ENCODE data around the gene CHI3L1.

CHI3L1 gene

DNA sequence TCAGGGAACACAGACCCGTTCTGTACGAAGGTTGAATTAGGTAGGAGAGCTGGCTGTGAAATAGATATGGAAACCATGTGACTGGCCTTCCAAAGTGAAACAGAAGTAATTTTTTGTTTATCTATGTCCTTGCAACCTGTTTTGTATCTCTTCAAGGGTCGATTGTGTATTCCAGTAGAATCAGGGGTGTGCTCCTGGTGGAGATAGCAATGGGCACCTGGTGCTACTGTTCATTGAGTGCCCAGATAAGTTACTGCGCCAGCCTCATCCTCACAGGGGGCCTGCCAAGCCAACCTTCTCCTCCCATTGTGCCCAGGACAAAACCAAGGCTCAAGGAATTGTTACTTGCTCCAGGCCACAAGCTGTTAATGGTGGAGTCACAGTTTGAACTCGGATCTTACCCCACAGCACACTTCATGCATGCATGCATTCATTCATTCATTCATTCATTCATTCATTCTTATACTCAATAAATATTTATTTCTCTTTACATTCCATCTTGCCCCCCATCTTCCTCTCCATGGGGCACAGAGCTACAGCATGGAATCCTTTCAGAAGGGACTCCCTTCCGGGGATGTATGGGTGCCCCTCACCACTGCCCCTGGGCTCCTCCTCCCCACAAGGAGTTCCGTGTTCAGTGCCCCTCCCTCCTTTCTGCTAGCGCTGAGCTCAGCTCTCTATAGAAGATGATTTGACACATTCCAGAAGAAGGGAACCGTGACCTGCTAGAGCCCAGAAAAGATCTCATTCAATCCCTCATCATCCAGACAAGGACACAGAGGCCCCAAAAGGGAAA lies 34.9 kb downstream of the CHI3L1 start:
- no peak for DNase-seq (ENCODE audit: low read depth)

DNA sequence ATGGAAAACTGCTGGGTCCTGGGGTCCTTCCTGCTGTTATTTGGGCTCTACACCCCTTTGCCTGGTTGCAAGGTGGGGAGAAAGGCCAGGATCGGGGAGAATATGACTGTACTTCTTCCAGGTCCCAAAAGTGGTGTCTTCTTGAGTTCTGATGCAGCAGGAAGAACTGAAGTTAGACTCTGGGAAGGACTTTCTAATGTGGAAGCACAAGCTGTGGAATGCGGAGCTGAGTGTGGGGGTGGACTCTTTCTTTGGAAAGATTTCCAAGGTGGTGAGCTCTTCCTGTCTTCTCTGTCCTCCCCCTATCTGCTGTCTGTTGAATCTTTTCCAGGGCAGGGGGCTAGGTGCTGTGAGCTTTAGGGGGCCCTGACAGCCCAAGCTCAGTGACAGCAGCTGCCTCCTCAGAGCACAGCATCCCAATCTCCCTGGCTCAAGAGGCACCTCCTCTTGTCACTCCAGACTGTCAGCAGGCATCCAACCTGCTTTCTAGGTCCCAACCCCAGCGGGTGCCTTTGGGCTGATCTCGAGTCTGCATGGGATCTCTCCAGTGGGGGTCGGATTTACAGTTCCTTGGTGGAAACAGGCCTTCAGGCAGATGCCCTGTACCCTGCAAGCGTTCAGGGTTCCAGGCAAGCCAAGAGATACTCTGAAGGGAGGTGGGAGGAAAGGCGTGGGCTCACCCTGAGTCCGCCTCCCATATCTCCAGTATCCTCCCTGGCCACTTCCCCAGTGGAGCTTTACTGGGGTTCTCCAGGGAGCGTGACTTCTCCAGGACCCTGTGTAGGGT lies 35.8 kb downstream of the CHI3L1 start:
- no peak for DNase-seq (ENCODE audit: low read depth)

DNA sequence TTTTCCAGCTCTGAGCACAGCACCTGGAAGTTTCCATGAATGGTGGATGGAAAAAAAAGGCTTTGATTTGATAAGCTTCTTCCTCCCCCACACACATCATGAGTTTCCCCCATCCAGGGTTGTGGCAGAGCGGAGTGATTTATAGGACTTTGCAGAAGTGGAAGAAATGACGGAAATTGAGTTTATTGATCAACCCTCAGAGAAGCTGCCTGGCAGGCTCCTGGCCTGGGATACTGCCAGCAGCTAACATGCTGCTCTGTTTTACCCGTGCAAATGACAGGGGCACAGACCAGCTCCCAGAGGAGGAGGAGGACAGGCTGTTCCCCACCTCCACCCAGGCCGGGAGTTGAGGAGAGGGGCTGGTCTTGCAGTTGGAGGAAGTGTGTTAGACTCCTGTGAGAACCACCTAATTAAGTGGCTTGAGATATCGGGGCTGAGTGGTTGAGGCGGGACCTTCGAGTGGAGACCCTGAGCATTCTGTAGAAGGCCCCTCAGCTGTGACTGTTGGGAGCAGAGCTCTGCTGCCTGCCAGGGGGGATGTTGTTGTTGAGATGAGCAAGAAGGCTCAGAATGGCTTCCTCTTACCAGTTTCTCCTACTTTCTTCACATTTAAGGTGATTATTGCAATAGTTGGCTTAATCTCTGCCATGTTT lies 37.2 kb downstream of the CHI3L1 start:
- DNase-seq (ENCODE audit: low read depth), result no peak

DNA sequence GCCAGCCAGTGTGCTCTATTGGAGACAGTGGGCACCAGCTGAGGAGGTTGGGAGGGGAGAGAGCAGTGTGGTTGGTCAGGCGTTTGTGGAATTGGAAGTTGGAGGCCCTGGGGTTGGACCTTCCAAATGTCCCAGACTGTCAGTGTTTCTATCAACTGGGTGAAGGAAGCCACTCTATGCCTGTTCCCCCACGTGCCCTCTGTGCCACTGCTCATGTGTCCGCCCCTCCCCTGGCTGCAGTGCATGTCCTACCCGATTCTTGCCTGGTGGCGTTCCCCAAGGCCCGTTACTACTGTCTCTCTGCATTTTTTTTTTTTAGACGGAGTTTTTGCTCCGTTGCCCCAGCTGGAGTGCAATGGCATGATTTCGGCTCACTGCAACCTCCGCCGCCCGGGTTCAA lies 37.9 kb downstream of the CHI3L1 start:
- DNase-seq (ENCODE audit: low read depth), result no peak

DNA sequence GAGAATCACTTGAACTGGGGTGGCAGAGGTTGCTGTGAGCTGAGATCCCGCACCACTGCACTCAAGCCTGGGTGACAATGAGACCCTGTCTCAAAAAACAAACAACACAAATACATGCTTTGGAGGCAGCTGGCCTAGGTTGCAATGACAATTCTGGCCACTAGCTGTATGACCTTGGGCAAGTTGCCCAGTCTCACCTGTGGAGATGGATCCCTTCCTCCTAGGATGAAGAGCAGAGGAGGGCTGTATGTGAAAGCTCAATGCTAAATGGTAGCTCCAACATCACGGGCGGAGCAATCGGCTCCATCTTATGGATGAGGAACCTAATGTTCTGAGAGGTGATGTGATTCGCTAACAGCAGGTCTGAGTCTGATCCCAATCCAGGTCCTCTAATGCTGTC lies 38.4 kb downstream of the CHI3L1 start:
- no peak for DNase-seq (ENCODE audit: low read depth)

DNA sequence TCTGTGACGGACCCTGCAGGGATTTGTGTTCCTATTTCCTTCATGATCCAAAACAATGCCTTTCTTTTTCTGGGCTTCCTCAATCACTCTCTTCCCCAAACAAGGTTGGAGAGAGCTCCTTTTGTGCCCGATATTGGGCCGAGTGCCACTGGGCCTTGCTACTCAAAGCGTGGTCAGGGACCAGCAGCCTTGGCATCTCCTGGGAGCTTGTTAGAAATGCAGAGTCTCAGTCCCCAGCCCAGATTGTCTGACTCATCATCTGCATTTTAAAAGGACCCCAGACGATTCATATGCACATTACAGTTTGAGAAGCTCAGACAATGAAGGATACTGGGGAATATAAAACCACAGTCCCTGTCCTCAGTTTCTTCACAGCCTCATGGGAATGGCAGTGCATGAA lies 39.1 kb downstream of the CHI3L1 start:
- no peak for DNase-seq (ENCODE audit: low read depth)

DNA sequence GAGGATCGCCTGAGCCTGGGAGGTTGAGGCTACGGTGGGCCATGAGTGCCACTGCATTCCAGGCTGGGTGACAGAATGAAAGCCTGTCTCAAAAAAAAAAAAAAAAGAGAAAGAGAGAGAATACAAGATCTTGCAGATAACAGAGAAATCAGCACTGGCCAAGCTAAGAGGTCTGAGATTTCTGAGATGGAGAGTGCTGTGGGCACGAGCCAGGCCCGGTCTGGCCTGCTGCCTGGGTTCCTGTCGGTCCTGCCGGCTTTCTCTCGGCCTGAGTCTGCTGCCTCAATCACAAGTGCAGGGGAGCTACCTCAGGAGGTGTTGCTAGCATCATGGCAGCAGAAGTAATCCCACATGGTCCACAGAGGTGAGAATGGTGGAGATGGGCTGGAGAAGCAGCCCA lies 40.0 kb downstream of the CHI3L1 start:
- DNase-seq (ENCODE audit: low read depth), result no peak

DNA sequence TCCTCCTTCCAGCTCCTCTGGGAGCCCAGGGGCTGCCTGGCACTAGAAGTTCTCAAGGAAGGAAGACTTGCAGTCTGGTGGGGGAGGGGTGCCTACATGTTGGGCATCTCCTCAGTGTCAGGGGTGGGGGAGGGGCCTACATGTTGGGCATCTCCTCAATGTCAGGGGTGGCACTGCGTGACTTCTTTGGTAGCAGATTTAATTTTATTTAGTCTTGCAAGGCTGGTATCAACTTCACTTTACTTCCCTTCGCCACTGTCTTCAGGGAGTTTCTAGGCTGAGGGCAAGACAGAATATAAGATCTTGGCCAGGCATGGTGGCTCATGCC lies 40.5 kb downstream of the CHI3L1 start:
- DNase-seq (ENCODE audit: low read depth), result no peak

DNA sequence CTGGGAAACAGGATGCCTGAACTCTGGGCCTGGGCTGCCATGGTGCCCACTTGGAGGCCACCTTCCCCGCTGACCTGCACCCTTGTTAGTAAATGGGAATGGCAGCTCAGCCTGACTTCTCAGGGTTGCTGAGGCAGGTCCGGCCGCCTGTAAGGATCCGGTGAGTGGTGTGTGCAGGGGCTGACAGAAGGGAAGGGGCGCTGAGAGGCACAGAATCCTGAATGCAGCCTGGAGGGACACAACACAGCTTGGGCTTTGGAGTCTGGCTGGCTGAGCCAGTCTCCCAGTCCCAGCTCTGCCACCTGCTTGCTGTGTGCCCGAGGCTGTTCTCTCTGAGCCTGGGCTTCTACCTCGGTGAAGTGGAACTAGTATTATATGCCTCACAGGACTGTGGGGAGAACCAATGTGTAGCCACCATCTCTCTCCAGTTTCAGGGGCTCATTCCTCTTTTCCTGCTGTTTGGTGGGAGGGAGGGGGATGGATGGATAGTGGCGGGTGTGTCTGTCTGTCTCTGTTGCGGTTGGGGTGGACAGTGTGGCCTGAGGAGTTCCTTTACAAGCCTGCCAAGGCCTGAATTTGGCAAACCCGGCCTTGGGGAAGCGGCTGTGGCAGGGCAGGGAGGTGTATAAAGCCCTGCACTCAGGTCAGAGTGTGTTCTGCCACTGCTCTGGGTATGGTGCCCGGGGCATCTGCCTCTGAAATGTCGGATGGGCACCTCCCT lies 41.0 kb downstream of the CHI3L1 start:
- no peak for DNase-seq (ENCODE audit: low read depth)

DNA sequence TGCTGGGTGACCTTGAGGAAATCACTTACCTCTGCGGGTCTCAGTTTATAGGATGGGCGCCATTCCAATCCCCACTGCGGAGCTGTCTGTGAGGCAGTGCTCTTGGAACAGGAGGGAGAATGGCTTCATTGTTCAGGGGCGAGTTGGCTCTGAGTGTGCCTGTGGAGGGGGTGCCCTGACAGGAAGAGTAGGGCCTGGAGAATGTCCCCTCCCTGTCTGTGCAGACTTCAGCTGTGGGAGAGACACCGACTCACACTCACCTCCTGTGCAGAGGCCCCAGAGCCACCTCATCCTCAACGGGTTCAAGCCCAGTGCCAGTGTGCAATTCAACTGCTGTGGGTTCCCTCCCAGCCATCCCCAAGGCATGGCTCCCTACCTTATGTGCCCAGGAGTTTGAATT lies 41.8 kb downstream of the CHI3L1 start:
- DNase-seq (ENCODE audit: low read depth), result no peak

DNA sequence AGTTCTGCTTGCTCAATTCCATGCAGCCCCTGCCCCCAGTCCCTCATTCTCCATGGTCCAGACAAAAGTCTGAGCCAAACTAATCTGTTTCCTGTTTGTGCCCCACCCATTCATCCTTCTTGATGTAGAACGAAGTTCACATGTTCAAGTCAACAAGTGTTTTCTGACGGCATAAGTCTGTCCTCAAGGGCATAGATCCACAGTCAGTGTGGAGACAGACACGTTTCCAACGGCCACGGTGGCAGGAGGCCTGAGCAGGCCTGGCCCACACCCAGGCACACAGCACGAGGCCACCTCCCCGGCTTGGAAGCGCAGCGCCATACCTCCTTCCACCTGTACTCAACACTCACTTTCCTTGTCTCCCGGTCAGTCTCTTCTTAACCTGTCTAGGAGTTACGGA lies 42.9 kb downstream of the CHI3L1 start:
- no peak for DNase-seq (ENCODE audit: low read depth)

DNA sequence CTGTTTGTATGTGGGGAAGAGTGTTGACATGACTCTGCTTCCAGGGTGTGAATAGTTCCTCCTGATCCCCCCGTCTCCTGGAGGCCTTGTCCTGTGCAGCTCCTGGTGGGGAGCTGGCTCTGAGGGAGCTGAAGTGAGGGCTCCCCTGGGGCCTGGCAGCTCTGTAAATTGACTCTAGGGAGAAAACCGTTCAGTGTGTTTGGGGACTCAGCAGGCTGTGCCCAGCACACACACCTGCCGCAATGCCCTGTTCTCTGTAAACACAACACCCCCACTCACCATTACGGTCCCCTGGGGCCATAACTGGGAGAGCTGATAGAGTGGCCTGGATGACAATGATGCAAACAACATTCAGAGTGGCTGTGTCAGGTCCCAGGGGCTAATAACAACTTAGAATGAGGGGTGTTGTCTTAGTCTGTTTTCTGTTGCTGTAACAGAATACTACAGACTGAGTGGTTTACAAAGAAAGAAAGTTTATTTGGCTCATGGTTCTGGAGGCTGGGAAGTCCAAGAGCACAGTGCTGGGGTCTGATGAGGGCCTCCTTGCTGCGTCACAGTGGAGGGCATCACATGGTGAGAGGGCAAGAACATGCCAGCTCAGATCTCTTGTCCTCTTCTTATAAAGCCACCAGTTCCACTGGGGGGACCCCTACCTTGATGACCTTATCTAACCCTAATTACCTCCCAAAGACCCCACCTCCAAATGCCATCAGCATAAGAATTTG lies 43.7 kb downstream of the CHI3L1 start:
- no peak for DNase-seq (ENCODE audit: low read depth)

DNA sequence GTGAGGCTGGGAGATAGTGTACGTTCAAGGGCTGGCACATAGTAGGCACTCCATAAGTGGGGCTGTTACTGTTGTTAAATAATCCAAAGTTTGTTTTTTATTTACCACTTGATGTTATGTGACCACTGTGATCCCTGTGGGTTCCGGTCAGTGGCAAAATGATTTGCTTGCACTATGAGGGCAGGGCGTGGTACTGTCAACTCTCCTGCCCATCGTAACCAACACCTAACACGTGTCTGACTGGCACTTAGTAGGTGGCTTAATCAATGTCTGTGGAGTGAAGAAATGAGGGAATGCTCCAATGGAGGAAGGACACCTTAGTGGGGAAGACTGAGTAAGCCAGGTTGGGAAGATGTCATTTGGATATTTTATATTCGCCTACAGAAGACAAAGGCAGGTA lies 44.4 kb downstream of the CHI3L1 start:
- DNase-seq (ENCODE audit: low read depth), result no peak

DNA sequence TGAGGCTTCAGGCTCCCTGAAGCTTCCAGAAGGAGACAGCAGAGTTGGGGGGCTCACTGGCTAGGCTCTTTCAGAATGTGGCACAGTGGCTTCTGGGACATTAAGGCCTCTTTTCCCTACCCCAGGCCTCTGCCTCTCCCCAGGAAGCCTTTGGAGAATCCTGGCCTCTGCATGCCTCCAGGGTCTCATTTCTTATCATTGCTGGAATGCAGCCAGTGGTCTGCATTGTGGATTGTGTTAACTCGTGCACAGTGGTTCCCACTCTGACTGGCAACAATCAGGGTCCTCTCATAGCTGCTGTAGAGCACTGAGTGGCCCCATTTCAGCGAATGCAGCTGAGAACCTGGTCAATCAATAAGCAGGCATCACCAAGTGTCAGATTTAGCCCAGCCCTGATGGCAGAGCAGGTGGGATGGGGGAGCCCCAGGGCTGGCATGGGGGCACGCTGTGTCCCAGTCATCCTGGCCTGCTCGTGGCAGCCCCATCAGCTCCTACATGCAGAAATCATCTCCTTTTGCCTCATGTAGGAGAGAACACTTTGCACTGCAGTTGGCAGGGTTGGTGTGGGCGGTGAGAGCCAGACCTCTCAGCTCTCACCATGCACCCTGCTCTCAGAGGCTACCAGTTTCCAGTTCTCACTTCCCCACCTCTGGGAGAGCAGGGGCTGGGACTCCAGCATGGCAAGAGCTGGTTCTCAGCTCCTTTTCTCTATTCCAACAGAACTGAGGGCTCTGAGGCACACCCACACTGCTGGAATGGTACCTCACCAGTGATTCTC lies 45.6 kb downstream of the CHI3L1 start:
- no peak for DNase-seq (ENCODE audit: low read depth)

DNA sequence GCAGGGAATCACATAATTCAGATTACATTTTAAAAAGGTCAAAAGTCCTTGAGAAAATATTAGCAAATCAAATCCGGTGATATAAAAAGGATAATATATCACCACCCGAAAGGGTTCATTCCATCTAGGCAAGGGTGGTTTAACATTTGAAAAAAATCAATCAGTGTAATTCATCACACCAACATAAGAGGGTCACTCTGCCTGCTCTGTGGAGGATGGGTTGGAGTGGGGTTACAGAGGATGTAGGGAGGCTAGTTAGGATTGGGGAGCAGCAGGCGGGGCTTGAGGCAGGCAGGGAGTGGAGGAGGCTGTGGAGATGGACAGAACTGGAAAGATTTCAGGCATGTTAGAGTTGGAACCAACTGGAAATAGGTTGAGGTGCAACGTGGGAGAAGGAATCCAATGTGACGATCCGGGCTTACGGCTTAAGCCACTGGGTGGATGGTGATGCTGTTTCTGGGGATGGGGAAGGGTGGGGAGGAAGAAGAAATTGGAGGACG lies 46.5 kb downstream of the CHI3L1 start:
- DNase-seq (ENCODE audit: low read depth), result no peak

DNA sequence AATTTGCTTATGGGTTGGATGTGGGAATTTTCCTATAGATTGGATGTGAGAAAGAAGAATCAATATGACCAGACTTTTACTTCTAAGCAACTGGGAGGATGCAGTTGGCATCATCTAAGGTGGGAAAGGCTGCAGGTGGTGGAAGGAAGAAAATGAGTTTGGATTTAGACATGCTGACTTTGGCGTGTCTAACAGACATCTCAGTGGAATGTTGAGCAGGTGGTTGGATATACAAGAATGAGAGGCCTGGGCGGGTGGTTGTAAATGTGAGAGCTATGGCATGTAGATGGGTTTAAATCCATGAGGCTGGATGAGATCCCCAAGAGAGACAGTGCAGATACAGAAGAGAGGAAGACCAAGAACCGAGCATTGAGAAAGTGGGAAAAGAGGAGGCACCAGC lies 48.4 kb downstream of the CHI3L1 start:
- no peak for DNase-seq (ENCODE audit: low read depth)

DNA sequence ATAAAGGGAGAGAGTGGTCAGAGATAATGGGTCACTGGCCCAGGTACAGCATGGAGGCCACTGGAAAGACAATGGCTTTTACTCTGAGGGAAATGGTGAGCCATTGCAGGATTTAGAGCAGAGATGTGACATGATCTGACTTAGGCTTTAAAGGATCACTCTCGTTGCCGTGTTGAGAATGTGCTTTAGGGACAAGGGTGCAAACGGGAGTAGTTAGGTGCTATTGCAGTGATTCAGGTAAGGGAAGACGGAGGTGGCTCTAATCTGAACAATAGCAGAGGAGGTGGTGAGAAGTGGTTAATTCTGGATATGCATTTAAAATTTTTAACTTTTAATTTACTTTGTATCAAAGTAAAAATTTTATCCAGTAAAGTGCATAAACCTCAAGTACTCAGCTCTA lies 49.2 kb downstream of the CHI3L1 start:
- DNase-seq (ENCODE audit: low read depth), result no peak

DNA sequence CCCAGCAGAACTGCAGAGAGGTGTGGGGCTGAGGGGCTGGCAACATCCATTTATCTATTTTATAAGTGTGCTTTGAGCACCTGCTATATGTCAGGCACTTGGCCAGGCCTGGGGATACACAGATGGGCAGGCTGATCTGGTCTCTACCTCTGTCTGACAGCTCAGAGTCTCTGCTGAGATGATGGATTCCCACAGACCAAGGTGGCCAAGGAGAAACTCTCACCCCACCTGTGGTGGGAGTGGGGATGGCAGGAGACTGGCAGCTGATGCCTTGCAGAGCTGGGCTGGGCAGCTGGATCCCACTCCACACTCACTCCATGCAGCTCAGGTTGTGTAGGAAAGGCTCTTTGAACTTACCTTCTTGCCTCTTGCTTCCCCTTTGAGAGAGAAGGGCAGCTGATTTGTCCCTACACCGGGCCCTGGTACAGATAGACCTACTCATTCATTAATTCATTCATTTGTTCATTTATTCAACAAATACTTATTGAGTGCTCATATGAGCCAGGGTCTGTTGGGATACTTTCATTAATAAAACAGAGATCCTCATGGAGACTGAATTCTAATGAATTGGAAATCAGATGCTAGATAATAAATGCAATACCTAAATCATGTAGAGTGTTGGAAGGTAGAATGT lies 50.0 kb downstream of the CHI3L1 start:
- DNase-seq (ENCODE audit: low read depth), result no peak

DNA sequence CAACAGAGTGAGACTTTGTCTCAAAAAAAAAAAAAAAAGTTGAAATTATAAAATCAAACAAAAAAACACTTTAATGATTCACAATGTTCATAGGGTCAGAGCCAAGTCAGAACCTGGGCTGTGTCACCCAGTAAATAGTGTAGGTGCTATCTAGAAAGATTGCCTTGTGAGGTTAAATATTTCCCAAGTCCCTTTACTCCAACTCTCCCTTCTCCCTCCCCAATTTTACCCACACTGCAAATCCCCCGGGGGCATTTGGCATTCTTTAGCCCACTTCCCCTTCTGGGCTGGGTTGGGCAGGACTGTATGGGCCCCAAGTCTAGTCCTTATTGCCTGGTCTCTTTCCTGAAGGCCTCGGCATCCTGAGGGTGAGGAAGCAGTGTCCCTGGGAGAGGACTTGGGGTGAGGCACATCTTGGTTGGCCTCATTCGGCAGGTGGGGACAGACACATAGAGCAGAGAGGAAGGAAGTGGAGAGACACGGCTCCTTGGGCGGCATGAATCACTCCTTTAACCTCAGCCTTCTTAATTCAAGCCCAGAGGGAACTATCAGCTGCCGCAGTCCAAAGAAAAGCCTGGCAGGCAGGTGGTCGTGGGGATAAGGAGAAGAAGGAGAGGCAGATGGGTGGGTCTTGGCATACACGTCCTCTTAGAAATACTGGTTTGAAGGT lies 50.7 kb downstream of the CHI3L1 start:
- no peak for DNase-seq (ENCODE audit: low read depth)

Measured in stimulated activated CD8-positive, alpha-beta memory T cell treated with anti-CD3 and anti-CD28 coated beads, Interleukin-15, amount 100 ng/mL, for 1 hour (primary cell).